GM23338 (cell line): ENCODE results near the gene CEP192.

Experiments
- CTCF ChIP-seq, 2 experiments: fragments of 200-600 bp in 1 of 2; sonication (generic) in 1 of 2; conservative IDR thresholded peaks; 2 replicates each; pipeline versions ENCODE4 v1.5.1 to v1.6.1; 2016 to 2017; ENCODE audit warnings: antibody characterized with exemption in 2 of 2, low read depth in 2 of 2, mild to moderate bottlenecking in 2 of 2, moderate library complexity in 1 of 2
- EZH2 ChIP-seq: fragments of 200-600 bp; sonication (generic); IDR thresholded peaks from one replicate; pipeline ENCODE4 v1.8.0; 2017; ENCODE audit warnings: antibody characterized with exemption, mild to moderate bottlenecking, low read depth; ENCODE audit not compliant: unreplicated experiment
- EZH2phosphoT487 ChIP-seq: fragments of 200-600 bp; sonication (generic); IDR thresholded peaks from one replicate; pipeline ENCODE4 v1.8.1; 2018; ENCODE audit warnings: antibody characterized with exemption; ENCODE audit not compliant: unreplicated experiment
- JUNB ChIP-seq: IDR thresholded peaks from one replicate; pipeline ENCODE4 v1.6.1; 2016; ENCODE audit warnings: antibody characterized with exemption; ENCODE audit not compliant: unreplicated experiment
- TF ChIP-seq, protein P1 (sequence below): IDR thresholded peaks from one replicate; pipeline ENCODE4 v1.6.1; 2018; ENCODE audit warnings: antibody characterized with exemption; ENCODE audit not compliant: unreplicated experiment
- TF ChIP-seq, protein P2 (sequence below): IDR thresholded peaks from 2 replicates; pipeline ENCODE4 v1.6.1; 2016; ENCODE audit warnings: antibody characterized with exemption

- TF ChIP-seq CTCF (conservative IDR thresholded peaks at IDR 0.05; ENCODE audit: low read depth in 2 of 2): no peak
- TF ChIP-seq, protein P1, sequence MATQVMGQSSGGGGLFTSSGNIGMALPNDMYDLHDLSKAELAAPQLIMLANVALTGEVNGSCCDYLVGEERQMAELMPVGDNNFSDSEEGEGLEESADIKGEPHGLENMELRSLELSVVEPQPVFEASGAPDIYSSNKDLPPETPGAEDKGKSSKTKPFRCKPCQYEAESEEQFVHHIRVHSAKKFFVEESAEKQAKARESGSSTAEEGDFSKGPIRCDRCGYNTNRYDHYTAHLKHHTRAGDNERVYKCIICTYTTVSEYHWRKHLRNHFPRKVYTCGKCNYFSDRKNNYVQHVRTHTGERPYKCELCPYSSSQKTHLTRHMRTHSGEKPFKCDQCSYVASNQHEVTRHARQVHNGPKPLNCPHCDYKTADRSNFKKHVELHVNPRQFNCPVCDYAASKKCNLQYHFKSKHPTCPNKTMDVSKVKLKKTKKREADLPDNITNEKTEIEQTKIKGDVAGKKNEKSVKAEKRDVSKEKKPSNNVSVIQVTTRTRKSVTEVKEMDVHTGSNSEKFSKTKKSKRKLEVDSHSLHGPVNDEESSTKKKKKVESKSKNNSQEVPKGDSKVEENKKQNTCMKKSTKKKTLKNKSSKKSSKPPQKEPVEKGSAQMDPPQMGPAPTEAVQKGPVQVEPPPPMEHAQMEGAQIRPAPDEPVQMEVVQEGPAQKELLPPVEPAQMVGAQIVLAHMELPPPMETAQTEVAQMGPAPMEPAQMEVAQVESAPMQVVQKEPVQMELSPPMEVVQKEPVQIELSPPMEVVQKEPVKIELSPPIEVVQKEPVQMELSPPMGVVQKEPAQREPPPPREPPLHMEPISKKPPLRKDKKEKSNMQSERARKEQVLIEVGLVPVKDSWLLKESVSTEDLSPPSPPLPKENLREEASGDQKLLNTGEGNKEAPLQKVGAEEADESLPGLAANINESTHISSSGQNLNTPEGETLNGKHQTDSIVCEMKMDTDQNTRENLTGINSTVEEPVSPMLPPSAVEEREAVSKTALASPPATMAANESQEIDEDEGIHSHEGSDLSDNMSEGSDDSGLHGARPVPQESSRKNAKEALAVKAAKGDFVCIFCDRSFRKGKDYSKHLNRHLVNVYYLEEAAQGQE: no peak
- TF ChIP-seq, protein P2, sequence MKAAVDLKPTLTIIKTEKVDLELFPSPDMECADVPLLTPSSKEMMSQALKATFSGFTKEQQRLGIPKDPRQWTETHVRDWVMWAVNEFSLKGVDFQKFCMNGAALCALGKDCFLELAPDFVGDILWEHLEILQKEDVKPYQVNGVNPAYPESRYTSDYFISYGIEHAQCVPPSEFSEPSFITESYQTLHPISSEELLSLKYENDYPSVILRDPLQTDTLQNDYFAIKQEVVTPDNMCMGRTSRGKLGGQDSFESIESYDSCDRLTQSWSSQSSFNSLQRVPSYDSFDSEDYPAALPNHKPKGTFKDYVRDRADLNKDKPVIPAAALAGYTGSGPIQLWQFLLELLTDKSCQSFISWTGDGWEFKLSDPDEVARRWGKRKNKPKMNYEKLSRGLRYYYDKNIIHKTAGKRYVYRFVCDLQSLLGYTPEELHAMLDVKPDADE: no peak
- no peak for TF ChIP-seq EZH2phosphoT487
- no peak for TF ChIP-seq JUNB
- TF ChIP-seq EZH2: no peak
These were observed 146.7 kb downstream of the CEP192 start for GRCh38 chr18:13137670-13138419.
